ENCODE data around the gene RAB3C.

The RAB3C gene

DNA sequence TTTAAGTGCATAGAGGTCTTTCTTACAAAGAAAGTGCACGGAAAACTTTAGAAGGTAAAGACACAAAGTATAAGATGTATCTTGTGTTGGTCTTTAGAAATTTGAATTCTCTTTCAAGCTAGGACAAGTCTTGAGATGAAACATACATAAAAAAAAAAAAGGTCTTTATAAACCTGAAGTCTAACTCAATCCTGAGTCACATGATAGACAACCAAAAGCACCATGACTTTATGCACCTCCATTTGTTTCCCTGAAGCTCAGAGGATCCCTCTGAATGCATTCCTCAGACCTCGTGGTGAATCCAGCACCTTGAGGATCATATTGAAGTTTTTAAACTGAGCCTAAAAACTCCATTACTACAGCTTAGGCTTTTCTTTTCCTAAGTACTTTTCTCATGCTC lies 91.8 kb downstream of the RAB3C start:
- Histone ChIP-seq H3K9ac (ENCODE audit: low read length) (no peak overlapping the region), H3K27me3 (ENCODE audit: low read depth, low read length) (no peaks in the 10 kb centered on the region), H3K4me3 (ENCODE audit: low read length) (no peak overlapping the region), H3K27ac (ENCODE audit: low read length) (no peak overlapping the region), H3K36me3 (replicated peaks; ENCODE audit: low read depth, low read length) (no peaks in the 10 kb centered on the region), H2AFZ (ENCODE audit: low read depth, low read length) (no peak overlapping the region), H3K4me2 (ENCODE audit: low read length) (no peak overlapping the region), H4K20me1 (ENCODE audit: insufficient read depth, low read length) (no peaks in the 10 kb centered on the region), H3K4me1 (ENCODE audit: low read length) (no peaks in the 10 kb centered on the region), H3K79me2 (ENCODE audit: low read length) (no peaks in the 10 kb centered on the region), H3K9me3 (ENCODE audit: insufficient read depth, low read length) (no peaks in the 10 kb centered on the region)
- TF ChIP-seq CTCF (IDR thresholded peaks at IDR 0.05; ENCODE audit: low read depth, low read length) (no peak), EZH2phosphoT487 (IDR thresholded peaks at IDR 0.05; ENCODE audit: low read depth) (no peak)

GRCh38 chr5:58675341-58675740 lies 92.5 kb downstream of the RAB3C start:
- no peaks in the 10 kb centered on the region for H3K79me2 ChIP-seq (ENCODE audit: low read length)
- H3K27ac ChIP-seq (ENCODE audit: low read length): no peak overlapping the region
- no peak overlapping the region for H3K4me3 ChIP-seq (ENCODE audit: low read length)
- H2AFZ ChIP-seq (ENCODE audit: low read depth, low read length): no peak overlapping the region
- no peak overlapping the region for H3K9ac ChIP-seq (ENCODE audit: low read length)
- H3K27me3 ChIP-seq (ENCODE audit: low read depth, low read length): no peaks in the 10 kb centered on the region
- TF ChIP-seq EZH2phosphoT487 (IDR thresholded peaks at IDR 0.05; ENCODE audit: low read depth): no peak
- no peak for TF ChIP-seq CTCF (IDR thresholded peaks at IDR 0.05; ENCODE audit: low read depth, low read length)
- no peaks in the 10 kb centered on the region for H4K20me1 ChIP-seq (ENCODE audit: insufficient read depth, low read length)
- H3K4me1 ChIP-seq (ENCODE audit: low read length): no peaks in the 10 kb centered on the region
- H3K4me2 ChIP-seq (ENCODE audit: low read length): no peak overlapping the region
- no peaks in the 10 kb centered on the region for H3K36me3 ChIP-seq (replicated peaks; ENCODE audit: low read depth, low read length)
- H3K9me3 ChIP-seq (ENCODE audit: insufficient read depth, low read length): no peaks in the 10 kb centered on the region

DNA sequence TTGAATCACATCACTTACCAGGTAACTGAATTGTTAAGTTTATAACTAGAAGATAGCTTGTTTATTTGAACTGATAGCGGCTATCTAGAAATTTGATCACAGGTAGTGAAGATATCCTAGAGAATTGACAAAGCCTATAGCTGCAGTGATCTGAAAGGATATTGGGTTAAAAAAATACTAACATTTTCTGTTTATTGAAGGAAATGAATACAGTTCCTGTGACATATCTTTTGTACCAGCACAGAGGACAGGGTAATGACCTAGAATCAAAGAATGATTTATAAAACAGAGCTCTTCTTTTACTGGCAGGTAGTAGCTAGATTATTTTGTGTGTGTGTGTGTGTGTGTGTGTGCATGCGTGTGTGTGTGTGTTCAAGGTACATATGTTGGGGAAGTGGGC lies 94.8 kb downstream of the RAB3C start:
- Histone ChIP-seq H3K27ac (ENCODE audit: low read length) (no peak overlapping the region), H3K4me3 (ENCODE audit: low read length) (no peak overlapping the region), H3K9me3 (ENCODE audit: insufficient read depth, low read length) (no peaks in the 10 kb centered on the region), H3K79me2 (ENCODE audit: low read length) (no peaks in the 10 kb centered on the region), H3K4me1 (ENCODE audit: low read length) (no peaks in the 10 kb centered on the region), H3K27me3 (ENCODE audit: low read depth, low read length) (no peaks in the 10 kb centered on the region), H4K20me1 (ENCODE audit: insufficient read depth, low read length) (no peaks in the 10 kb centered on the region), H3K9ac (ENCODE audit: low read length) (no peak overlapping the region), H3K36me3 (replicated peaks; ENCODE audit: low read depth, low read length) (no peaks in the 10 kb centered on the region), H3K4me2 (ENCODE audit: low read length) (no peak overlapping the region), H2AFZ (ENCODE audit: low read depth, low read length) (no peak overlapping the region)
- TF ChIP-seq CTCF (IDR thresholded peaks at IDR 0.05; ENCODE audit: low read depth, low read length): no peak
- no peak for TF ChIP-seq EZH2phosphoT487 (IDR thresholded peaks at IDR 0.05; ENCODE audit: low read depth)

- TF ChIP-seq CTCF (IDR thresholded peaks at IDR 0.05; ENCODE audit: low read depth, low read length): no peak
- TF ChIP-seq EZH2phosphoT487 (IDR thresholded peaks at IDR 0.05; ENCODE audit: low read depth): no peak
- H3K4me3 ChIP-seq (ENCODE audit: low read length): no peak overlapping the region
- no peaks in the 10 kb centered on the region for H3K79me2 ChIP-seq (ENCODE audit: low read length)
- no peak overlapping the region for H3K27ac ChIP-seq (ENCODE audit: low read length)
- H3K36me3 ChIP-seq (replicated peaks; ENCODE audit: low read depth, low read length): no peaks in the 10 kb centered on the region
- H3K4me1 ChIP-seq (ENCODE audit: low read length): no peaks in the 10 kb centered on the region
- H4K20me1 ChIP-seq (ENCODE audit: insufficient read depth, low read length): no peaks in the 10 kb centered on the region
- no peaks in the 10 kb centered on the region for H3K27me3 ChIP-seq (ENCODE audit: low read depth, low read length)
- no peak overlapping the region for H2AFZ ChIP-seq (ENCODE audit: low read depth, low read length)
- no peak overlapping the region for H3K9ac ChIP-seq (ENCODE audit: low read length)
- no peaks in the 10 kb centered on the region for H3K9me3 ChIP-seq (ENCODE audit: insufficient read depth, low read length)
- H3K4me2 ChIP-seq (ENCODE audit: low read length): no peak overlapping the region
Observed at GRCh38 chr5:58680503-58680902, 97.6 kb downstream of the RAB3C start.
